Caki2 (cell line): Measurements from ENCODE around the gene CD69. TPM values are rescaled to one million over a fixed set of nuclear protein-coding genes. Genes with fewer than 3 reads are reported as not detected.
"Not testable (repeated sequence)": the region's sequence is repeated elsewhere in the genome, so short reads cannot be mapped to it uniquely, and the experiment has no call there.

Experiments used
- DNase-seq: peaks from one replicate; pipeline ENCODE4 v3.0.0-alpha.2; 2015; ENCODE audit warnings: low read depth
- in situ Hi-C: cut with HindIII; loops from 2 replicates; pipeline ENCODE4 v1.10.0; 2016; ENCODE audit warnings: low sequenced_read_pairs, low pct_unique_long_range_greater_than_20kb, mixed read lengths
- total RNA-seq: library from RNA; depleted of rRNA; stranded (reverse); fragments of >200 nt; shearing (Covaris generic); gene quantifications from 2 replicates; pipeline ENCODE4 v1.2.3, GENCODE V29; 2014; ENCODE audit warnings: low replicate concordance

Gene CD69
- total RNA-seq, 1 experiment from 2014 or later = 0.71 TPM

DNA sequence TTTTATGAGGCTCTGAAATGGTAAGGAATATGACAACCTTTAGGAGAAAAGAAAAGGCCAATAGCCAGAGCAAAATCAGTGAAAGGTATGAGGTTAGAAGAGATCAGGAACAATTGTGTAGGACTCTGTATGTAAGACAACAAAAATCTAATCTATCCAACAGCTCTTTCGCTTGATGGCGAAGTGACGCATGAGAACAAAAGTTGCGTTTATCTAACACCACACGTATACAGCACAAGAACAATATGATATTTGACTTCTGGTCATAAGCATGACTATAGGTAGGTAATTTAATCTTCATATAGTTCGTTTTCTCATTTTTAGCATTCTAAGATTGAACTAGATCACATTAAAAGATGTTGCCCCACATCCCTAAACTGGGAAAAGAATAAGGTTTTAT lies 29.3 kb downstream of the CD69 start:
- in situ Hi-C loops = no loop called here
- no peak for DNase-seq

DNA sequence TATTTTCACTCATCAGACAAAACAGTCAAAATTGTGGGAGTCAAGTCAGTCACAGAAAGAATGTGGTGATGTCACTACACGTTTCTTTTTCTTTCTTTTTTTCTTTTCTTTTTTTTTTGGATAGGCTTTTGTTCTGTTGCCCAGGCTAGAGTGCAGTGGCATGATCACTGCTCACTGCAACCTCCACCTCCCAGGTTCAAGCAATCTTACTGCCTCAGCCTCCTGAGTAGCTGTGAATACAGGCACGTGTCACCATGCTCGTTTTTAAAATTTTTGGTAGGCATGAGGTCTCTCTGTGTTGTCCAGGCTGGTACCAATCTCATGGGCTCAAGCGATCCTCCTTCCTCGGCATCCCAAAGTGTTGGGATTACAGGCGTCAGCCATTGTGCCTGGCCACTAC lies 30.1 kb downstream of the CD69 start:
- no peak for DNase-seq
- in situ Hi-C loops = no loop called here

DNA sequence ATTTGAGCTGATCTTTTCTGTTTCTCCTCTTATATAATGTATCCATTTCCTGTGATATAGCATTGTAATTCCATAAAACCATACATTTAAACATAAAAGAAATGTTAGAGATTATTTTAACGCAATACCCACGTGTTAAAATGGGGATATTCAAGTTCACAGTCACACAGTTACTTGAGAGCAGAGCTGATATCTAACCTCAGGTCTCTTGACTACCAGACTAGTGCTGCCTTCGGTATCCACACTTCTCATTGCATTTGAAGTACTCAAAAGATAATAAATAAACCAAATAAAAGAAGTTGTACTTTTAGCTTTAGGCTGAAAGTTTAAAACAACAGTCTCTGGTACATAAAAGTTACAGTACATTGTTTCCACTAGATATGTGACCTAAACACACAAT lies 30.7 kb downstream of the CD69 start:
- in situ Hi-C loops = no loop called here
- DNase-seq = no peak

DNA sequence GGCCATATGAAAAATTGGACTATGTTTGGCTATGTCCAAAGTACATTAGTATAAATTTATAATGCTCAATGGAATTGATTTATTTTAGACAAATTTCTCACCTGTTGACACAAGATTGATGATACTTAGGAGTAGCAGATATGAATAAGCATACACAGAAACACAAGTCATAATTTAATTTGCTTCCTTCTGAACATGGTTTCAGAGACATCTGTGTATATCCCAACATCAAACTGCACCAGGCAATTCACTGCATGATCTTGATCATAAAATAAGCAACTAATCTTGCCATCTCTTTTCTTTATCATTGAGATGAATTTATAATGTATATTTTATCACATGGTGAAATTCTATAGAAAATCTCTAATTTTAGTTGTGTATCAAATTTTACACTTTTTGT lies 31.6 kb downstream of the CD69 start:
- DNase-seq = no peak
- in situ Hi-C loops = no loop called here

DNA sequence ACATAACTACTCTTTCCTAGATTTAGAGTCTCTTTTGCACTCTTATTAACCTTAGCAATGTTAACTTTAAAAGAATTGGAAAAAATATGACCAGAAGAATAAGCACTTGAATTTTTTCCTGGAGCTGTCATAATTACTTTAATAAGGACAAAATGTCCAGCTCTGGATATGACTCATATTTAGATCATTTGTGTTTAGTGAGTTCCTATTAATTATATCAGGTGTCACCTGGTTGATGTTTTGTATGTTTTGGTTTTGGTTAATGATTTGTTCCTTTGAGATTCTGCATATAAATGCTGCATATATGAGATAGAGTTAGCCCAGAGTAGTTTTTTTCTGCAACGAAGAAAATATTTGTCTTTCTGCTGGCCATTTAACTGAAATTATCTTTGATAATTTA lies 32.9 kb downstream of the CD69 start:
- DNase-seq = peak; percentile 59
- in situ Hi-C loops = no loop called here

DNA sequence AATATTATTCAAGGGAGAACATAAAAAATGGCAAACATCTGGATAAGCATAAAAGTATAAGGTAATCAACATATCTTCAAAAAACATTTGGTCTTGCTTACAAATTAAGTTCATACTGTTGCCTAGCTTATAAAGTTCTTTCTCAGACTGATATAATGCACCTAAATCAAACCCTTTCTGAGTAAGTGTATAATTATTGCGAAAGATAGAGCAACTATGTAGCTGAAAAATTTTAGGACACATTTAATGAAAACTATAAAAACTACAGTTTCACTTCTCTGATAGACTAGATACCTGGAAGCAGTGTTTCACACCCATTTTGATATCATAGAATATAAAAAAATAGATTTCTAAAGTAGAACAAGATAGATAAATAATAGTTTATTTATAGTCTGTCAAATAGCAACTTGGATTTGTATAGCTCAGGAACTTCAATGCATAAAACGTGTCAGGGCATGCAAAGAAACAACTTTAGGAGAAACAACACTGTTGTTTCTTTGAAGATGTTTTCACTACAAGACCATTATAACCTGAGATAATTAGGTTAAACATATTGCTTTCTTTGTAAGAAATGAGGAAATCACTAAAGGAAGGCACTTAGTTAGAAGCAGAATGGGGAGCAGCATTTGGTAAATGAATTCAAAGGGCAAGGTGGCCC lies 35.4 kb downstream of the CD69 start:
- no peak for DNase-seq
- in situ Hi-C loops = no loop called here

DNA sequence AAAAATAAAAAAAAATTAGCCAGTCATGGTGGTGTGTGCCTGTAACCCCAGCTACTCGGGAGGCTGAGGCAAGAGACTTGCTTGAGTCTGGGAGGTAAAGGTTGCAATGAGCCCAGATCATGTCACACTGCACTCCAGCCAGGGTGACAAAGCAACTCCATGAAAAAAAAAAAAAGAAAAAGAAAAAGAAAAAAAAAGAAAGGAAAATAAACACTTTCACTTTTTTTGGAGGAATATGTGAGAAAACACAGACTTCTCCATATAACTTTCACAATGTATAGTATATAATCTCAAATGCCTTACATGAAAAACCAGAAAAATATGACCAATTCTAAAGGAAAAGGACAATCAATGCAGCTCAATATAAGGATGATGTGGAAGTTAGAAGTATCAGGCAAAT lies 36.7 kb downstream of the CD69 start:
- no peak for DNase-seq
- in situ Hi-C loops = no loop called here

DNA sequence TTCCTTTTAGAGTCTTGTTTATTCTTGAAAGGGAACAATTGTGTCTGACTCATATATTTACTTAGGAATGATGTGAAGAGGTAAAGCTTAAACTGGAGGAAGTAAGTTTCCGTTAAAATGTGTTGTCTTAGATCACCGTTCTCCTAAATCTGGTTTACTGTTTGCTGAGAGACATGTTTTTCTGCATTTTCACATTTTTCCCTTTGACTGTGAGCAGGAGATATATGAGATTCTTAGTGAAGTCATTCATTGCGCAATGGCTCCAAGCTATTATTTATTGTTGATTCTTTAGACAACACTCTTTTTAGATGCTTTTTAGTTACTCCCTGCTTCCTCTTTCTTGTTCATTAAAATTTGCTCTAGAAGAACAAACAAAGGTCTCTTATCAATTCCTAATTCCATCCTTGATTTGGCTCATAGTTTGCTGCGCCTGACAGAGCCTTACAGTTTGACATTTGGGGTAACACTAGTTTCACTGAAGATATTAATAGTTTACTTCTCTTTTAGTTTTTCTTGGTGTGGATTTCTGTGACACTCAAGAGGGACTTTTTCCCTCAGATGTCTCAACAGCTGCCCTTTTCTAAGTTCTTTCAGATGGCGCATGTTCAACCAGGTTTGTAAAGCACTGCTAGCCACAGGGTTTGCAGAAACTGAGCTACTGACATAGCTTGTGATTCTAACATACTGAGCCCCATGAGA lies 39.2 kb downstream of the CD69 start:
- in situ Hi-C loops = no loop called here
- DNase-seq = peak; percentile 37

DNA sequence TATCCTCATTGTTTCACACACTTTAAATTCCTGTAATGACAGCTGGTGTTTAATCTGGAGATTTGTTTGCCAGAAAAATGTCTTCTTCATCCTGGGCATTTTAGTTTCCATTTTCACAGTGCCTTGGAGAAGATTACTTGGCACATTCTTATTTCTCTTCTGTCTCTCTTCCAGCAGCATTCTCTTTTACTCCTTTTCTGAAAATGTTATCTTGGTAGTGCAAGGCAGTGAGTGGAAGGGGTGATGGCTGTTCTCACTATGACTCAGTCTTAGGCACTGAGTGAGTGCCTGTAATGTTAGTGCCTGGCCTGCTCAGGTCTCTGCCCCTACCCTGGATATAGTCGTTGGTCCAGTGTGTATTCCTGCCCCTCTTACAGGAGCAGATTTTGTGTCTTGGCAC lies 40.9 kb downstream of the CD69 start:
- no peak for DNase-seq
- in situ Hi-C loops = no loop called here

DNA sequence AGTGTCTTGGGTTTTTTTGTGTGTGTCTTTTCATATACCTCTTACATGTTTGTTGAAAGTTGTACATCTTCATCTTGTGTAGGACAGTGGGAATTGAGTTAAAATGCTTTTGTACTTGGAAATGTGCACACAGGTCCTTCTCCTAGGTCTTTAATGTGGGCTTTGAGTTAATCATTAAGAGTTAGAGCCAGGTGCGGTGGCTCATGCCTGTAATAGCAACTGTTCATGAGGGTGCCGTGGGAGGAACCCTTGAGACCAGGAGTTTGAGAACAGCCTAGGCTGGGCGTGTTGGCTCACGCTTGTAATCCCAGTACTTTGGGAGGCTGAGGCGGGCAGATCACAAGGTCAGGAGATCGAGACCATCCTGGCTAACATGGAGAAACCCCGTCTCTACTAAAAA lies 41.7 kb downstream of the CD69 start:
- in situ Hi-C loops = no loop called here
- DNase-seq = no peak

DNA sequence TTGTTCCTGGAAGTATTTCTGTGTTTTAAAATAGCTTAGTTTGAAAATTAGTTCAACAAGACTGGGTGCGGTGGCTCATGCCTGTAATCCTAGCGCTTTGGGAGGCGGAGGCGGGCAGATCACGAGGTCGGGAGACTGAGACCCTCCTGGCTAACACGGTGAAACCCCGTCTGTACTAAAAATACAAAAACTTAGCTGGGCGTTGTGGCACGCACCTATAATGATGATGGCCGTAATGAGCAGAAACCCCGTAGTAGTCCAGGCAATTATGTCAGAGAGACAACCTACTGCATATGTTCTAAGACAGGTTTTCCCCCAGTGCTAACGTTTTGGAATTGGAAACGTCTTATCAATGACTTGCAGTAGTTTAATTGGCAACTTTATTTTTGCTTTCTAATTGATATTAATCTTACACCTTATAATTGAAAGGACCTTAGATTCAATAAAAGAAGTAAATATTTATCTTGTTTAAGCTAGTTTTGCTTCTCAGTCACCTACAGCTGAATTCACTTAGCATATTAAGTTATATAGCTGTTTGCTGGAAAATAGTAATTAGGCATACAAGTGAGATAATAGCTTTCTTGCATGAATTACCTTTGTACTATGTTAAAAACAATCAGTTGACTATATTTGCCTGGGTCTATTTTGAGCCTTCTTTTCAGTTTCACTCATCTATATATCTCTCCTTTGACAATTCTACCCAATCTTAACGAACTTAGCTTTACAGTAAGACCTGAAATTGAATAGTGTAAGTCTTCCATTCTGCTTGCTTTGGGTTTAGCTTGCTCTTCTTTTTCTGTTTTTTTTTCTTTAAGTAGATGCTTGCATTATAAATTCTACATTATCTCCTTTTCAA lies 43.4 kb downstream of the CD69 start:
- in situ Hi-C loops = no loop called here
- no peak for DNase-seq

DNA sequence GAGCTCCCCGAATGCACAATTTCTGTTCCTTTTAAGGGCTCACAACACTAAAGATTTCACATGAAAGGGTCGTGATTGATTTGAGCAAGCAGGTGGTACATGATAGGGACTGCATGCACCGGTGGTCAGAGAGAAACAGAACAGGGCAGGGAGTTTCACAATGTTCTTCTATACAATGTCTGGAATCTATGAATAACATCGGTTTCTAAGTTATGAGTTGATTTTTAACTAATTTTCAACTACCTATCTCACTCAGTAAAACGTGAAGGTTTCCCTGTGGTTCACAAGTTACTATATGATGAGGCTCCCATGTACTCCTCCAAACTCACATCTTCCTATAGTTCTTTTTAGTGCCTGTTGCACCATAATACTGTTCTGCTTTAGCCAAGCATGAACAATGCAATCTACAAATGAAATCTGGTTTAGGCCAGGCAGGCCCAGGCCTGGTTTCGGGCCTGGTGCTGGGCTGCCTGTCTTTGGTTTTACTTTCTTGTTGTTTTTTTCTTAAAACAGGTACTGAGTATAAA lies 47.6 kb downstream of the CD69 start:
- DNase-seq, in situ Hi-C loops: not testable (repeated sequence)

DNA sequence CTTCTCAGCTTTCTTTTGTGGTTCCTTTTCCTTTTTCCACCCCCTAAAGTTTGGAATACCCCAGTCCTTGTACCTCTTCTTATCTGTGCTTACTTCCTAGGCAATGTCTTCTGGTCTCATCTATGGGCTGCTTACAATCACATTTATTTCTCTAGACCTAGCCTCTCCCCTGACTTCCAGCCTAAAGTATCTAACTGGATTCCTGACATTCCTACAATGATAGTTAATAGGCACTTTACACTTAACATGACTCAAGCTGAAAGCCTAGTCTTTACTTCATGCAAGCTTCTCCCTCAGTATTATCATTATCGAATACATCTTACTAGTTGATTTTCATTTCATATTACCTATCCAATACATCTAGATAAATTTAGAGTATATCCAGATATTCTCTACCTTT lies 49.0 kb downstream of the CD69 start:
- in situ Hi-C loops = no loop called here
- DNase-seq = no peak

DNA sequence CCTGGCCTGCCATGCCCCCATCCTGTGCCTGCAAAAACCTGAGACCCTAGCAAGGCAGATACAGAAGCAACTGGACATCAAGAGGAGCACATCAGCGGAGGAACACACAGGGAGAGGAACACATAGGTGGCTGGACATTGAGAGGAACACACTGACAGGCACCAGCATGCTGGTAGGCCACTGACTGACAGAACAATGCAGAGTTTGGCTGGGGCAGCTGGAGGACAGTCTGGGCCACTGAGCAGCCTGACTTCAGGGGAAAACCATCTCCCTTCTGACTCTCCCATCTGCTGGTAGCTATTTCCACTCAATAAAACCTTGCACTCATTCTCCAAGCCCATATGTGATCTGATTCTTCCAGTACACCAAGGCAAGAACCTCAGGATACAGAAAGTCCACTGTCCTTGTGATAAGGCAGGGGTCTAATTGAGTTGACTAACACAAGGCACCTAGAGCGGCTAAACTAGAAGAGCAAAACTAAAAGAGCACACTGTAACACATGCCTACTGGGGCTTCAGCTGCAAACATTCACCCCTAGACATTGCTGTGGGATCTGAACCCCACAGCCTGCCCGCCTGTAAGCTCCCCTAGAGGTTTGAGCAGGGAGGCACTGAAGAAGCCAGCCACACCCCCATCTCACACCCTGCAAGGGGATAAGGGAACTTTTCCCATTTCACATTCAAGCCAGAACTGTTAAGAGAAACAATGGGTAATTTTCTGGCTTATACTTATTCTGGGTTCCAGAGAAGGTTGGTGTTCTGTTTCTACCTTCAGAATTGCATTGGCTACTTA lies 49.9 kb downstream of the CD69 start:
- in situ Hi-C loops = no loop called here
- DNase-seq = no peak

DNA sequence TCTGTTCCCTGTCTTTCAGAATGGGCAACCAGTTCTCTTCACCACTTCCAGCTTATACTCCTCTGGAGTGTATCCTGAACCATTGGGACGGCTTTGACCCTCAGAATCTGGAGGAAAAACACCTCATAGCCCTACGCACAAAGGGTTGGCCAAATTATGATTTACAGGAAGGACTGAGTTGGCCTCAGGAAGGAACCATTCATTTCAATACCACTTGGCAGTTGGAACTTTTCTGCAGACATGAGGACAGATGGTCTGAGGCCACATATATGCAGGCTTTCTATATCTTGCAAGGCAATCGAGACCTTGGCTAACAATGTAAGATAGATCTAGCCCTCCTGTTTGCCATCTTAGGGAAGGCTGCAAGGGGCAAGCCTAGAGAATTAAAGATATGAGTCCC lies 51.8 kb downstream of the CD69 start:
- no peak for DNase-seq
- in situ Hi-C loops = no loop called here

DNA sequence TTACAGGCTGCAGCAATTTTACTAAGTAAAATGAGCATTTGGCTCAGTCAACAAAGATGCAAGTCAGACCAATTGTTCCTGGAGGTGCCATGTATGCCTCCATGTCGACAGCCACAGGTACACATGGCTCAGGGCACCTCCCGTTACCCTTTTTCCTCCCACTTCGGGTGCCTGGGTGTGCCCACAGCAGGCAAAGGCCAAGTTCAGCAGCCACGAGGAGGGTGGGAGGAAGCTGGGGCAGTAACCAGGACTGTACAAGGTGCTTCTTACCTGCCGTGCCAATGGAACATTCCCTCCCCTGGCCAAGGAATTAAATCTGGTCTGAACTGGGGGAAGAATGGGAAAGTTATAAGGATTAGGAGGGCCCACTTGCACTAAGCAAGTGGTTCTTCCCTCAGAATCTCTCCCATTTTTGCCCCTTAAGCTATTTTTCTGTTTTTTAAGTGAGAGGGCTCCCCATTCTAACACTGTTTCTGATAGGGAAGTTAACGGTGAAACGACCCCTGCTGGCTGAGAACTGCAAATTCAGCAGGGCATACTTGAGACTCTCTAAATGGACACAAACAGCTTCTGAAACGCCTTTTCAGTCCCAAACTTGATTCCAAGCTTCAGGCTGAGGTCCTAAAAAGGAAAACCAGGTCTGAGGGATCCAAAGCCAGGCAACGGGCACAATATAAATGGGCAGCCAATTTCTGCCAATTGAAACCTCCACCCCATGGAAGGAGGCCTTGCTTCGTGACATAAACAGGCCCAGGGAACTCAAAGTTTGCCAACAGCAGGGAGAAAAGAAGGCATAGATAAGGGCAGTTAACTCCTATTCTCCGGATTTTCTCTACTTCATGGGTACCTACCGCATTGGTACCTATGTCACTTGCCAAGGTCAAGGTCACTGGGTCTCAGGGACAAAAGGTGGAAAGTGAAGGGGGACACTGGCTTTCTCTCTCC lies 52.6 kb downstream of the CD69 start:
- in situ Hi-C loops = no loop called here
- DNase-seq = peak; percentile 19

DNA sequence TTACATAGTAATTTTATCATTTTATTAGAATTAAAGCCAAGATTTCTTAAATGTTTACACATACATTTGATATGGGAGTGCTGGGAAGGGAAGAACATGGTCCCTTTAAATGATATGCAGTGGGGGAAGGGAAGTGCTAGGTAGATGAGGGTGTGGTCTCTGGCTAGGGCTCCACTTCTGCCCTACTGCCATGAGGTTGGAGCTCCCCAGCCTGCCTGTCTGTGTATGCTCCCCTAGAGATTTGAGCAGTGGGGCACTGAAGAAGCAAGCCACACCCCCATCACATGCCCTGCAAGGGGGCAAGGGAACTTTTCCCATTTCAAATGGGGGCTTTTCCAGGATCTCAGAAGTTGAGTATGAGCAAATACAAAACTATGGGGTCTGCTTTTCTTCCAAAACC lies 53.3 kb downstream of the CD69 start:
- in situ Hi-C loops = no loop called here
- DNase-seq = no peak
